Stimulated activated CD4-positive, alpha-beta T cell treated with anti-CD3 and anti-CD28 coated beads, Interleukin-2, amount 100 ng/mL, for 4 hours (primary cell): ENCODE results near the gene FYB2.
"Not testable (repeated sequence)": the region's sequence is repeated elsewhere in the genome, so short reads cannot be mapped to it uniquely, and the experiment has no call there.

ENCODE experiments used
- DNase-seq: peaks from one replicate; pipeline ENCODE4 v3.0.0-alpha.2; 2020; ENCODE audit warnings: low read depth

Gene FYB2

GRCh38 chr1:56795870-56796269 lies 23.3 kb downstream of the FYB2 start:
- no peak for DNase-seq

- no peak for DNase-seq
Observed at GRCh38 chr1:56790036-56790435, 29.2 kb downstream of the FYB2 start.

GRCh38 chr1:56788588-56788987 lies 30.6 kb downstream of the FYB2 start:
- DNase-seq: no peak

- no peak for DNase-seq
Observed at GRCh38 chr1:56788102-56788501, 31.1 kb downstream of the FYB2 start.

- DNase-seq: no peak
Observed at GRCh38 chr1:56787330-56787729, 31.9 kb downstream of the FYB2 start.

- no peak for DNase-seq
Observed at GRCh38 chr1:56782773-56783172, 36.4 kb downstream of the FYB2 start.

- DNase-seq: no peak
Observed at GRCh38 chr1:56780826-56781225, 38.4 kb downstream of the FYB2 start.

- DNase-seq: no peak
Observed at GRCh38 chr1:56780128-56780750, 39.0 kb downstream of the FYB2 start.

- no peak for DNase-seq
Observed at GRCh38 chr1:56777972-56778371, 41.2 kb downstream of the FYB2 start.

GRCh38 chr1:56774732-56775131 lies 44.5 kb downstream of the FYB2 start:
- DNase-seq: not testable (repeated sequence)

- no peak for DNase-seq
Observed at GRCh38 chr1:56774067-56774609, 45.1 kb downstream of the FYB2 start.

GRCh38 chr1:56773341-56774066 lies 45.7 kb downstream of the FYB2 start:
- DNase-seq: no peak

- no peak for DNase-seq
Observed at GRCh38 chr1:56771717-56772116, 47.5 kb downstream of the FYB2 start.

- DNase-seq: no peak
Observed at GRCh38 chr1:56758794-56759193, 60.4 kb downstream of the FYB2 start.

GRCh38 chr1:56758135-56758534 lies 61.1 kb downstream of the FYB2 start:
- DNase-seq: no peak

- DNase-seq: no peak
Observed at GRCh38 chr1:56755911-56756310, 63.3 kb downstream of the FYB2 start.

- DNase-seq: no peak
Observed at GRCh38 chr1:56754708-56755479, 64.3 kb downstream of the FYB2 start.

- DNase-seq: no peak
Observed at GRCh38 chr1:56745231-56745630, 74.0 kb downstream of the FYB2 start.

- no peak for DNase-seq
Observed at GRCh38 chr1:56728964-56729363, 90.2 kb downstream of the FYB2 start.

- no peak for DNase-seq
Observed at GRCh38 chr1:56726706-56727105, 92.5 kb downstream of the FYB2 start.

- DNase-seq: no peak
Observed at GRCh38 chr1:56719171-56719570, 100.0 kb downstream of the FYB2 start.

- DNase-seq: no peak
Observed at GRCh38 chr1:56715156-56715555, 104.0 kb downstream of the FYB2 start.

- DNase-seq: no peak
Observed at GRCh38 chr1:56713112-56713511, 106.1 kb downstream of the FYB2 start.
